Muscle layer of colon (tissue), 2 donors: ENCODE results near the gene VPS39.

Source experiments
- H3K27ac ChIP-seq: one replicate; pipeline ENCODE4 v1.7.0; 2013; ENCODE audit warnings: low read depth, mild to moderate bottlenecking, low read length, moderate library complexity
- H3K27me3 ChIP-seq, 2 donors: one replicate each; pipeline ENCODE4 v1.7.0; 2013; ENCODE audit warnings: low read length in 2 of 2, mild to moderate bottlenecking in 2 of 2; ENCODE audit not compliant: insufficient read depth in 2 of 2, control insufficient read depth in 1 of 2
- H3K36me3 ChIP-seq: one replicate; pipeline ENCODE4 v1.7.0; 2013; ENCODE audit warnings: mild to moderate bottlenecking, low read length; ENCODE audit not compliant: insufficient read depth
- H3K4me1 ChIP-seq: one replicate; pipeline ENCODE4 v1.7.0; 2013; ENCODE audit warnings: mild to moderate bottlenecking, low read length; ENCODE audit not compliant: insufficient read depth
- H3K4me3 ChIP-seq, 2 donors: one replicate each; pipeline ENCODE4 v1.7.0; 2013; ENCODE audit warnings: low read length in 2 of 2, low read depth in 1 of 2, mild to moderate bottlenecking in 1 of 2, moderate library complexity in 1 of 2
- H3K9ac ChIP-seq: one replicate; pipeline ENCODE4 v1.7.0; 2013; ENCODE audit warnings: low read length
- H3K9me3 ChIP-seq: one replicate; pipeline ENCODE4 v1.7.0; 2013; ENCODE audit warnings: mild to moderate bottlenecking, low read length
- donor health status: abdominal sarcoma.
- donor health status: Adenocarcinoma of cecum.

The VPS39 gene

GRCh38 chr15:42150219-42150970, 57.7 kb downstream of the VPS39 start:
- H3K36me3 ChIP-seq = no peaks in the 10 kb centered on the region
- no peaks in the 10 kb centered on the region for H3K27me3 ChIP-seq
- no peak overlapping the region for H3K4me3 ChIP-seq
- H3K9me3 ChIP-seq = no peaks in the 10 kb centered on the region
- H3K9ac ChIP-seq = no peak overlapping the region
- H3K4me1 ChIP-seq = no peaks in the 10 kb centered on the region
- no peak overlapping the region for H3K27ac ChIP-seq

DNA sequence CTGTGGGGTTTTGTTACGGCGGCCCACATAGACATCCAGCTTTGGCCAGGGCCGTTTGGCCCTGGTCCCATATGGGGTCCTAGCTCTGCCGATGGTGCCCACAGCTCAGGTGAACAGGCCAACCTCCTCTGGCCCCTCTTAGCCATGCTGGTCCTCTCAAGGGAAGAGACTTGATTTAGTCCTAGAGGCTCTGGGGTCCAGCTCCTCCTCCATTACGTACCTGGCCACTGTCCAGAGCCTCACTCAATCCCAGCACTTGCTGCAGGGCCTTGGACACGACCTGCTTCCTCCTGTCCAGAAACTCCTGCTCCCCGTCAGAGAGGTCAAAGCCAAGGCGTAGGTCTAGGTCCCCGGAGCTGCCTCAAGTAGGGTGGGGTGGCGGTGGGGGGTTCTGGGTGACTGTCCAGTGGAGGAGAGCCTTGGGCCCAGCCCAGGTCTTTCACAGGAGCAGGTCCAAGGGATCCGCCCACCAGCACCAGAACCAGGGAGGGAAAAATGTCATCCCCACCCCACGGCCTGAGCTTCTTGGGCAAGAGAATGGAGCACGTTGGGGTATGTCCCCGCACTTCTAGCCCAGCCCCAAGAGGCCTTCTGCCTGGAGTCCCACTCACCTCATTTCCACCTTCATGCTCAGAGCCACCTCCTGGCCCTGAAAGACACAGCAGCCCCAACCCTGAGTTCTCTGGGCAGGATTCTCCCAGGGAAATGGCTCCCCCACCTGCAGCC, 58.4 kb downstream of the VPS39 start:
- H3K9ac ChIP-seq = no peak overlapping the region
- H3K4me1 ChIP-seq = no peaks in the 10 kb centered on the region
- no peak overlapping the region for H3K27ac ChIP-seq
- H3K36me3 ChIP-seq = no peaks in the 10 kb centered on the region
- H3K4me3 ChIP-seq = no peak overlapping the region
- H3K9me3 ChIP-seq = no peaks in the 10 kb centered on the region
- no peaks in the 10 kb centered on the region for H3K27me3 ChIP-seq

GRCh38 chr15:42148808-42149492, 59.2 kb downstream of the VPS39 start:
- H3K9me3 ChIP-seq = no peaks in the 10 kb centered on the region
- H3K4me1 ChIP-seq = no peaks in the 10 kb centered on the region
- no peak overlapping the region for H3K27ac ChIP-seq
- no peaks in the 10 kb centered on the region for H3K27me3 ChIP-seq
- no peak overlapping the region for H3K4me3 ChIP-seq
- no peaks in the 10 kb centered on the region for H3K36me3 ChIP-seq
- no peak overlapping the region for H3K9ac ChIP-seq

DNA sequence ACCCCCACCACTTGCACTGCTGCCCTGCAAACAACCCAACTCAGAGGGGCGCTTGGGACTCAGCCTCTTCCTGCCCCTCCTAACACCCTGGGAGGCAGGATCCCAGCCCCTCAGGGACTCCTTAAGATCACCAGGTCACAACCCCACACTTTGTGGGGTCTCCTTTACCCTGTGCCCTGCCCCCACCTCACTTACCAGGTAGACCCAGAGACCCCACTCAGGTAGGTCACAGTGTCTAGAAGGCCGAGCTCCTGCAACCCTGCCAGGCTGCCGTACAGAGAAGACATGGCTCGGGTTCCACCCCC, 60.7 kb downstream of the VPS39 start:
- Histone ChIP-seq H3K4me1 (no peaks in the 10 kb centered on the region), H3K4me3 (no peak overlapping the region), H3K27ac (no peak overlapping the region), H3K9me3 (no peaks in the 10 kb centered on the region), H3K27me3 (no peaks in the 10 kb centered on the region), H3K36me3 (no peaks in the 10 kb centered on the region), H3K9ac (no peak overlapping the region)

DNA sequence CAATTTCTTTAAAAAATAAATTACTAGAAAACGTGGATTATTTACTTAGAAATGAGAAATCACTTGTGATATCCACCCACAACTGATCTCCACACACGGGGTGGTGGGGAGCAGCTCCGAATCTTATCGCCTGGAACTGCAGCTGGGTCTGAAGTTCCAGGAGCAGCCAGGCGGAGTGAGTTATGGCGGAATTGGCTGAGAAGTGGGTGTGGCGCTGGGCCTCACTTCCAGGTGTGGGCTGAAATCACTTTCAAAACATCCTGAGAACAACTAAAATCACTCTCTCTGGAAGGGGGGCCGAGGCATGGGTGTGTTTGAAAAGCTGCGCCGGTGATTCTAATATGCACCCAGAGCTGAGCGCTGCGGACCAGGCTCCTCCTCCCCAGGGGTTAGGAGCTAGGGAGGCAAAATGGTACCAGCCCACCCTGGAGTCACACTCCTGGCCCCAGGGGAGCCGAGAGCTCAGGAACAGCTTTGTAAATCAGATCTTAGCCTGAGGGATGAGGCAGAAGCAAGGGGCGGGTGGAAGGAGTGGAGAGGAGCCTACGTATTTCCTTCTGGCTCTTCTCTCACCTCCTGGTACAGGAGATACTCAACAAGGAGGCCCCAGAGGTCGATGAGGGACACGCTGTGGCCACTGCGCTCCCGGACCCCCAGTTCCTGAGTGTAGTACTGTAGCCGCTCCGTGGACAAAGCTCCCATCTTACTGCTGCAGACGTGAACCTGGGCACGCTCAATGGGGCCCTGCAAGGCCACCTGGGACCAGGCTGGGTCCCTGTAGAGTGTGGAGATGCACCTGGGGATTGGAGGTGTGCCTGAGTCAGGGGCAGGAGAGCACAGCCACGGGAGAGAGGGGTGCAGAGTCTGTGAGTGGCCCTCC, 61.3 kb downstream of the VPS39 start:
- Histone ChIP-seq H3K4me1 (no peaks in the 10 kb centered on the region), H3K27ac (no peak overlapping the region), H3K9ac (no peak overlapping the region), H3K9me3 (no peaks in the 10 kb centered on the region), H3K4me3 (no peak overlapping the region), H3K27me3 (no peaks in the 10 kb centered on the region), H3K36me3 (no peaks in the 10 kb centered on the region)

GRCh38 chr15:42145546-42146455, 62.3 kb downstream of the VPS39 start:
- H3K9me3 ChIP-seq = no peaks in the 10 kb centered on the region
- H3K27me3 ChIP-seq = no peaks in the 10 kb centered on the region
- H3K4me1 ChIP-seq = no peaks in the 10 kb centered on the region
- no peak overlapping the region for H3K27ac ChIP-seq
- no peak overlapping the region for H3K9ac ChIP-seq
- H3K4me3 ChIP-seq = no peak overlapping the region
- no peaks in the 10 kb centered on the region for H3K36me3 ChIP-seq

DNA sequence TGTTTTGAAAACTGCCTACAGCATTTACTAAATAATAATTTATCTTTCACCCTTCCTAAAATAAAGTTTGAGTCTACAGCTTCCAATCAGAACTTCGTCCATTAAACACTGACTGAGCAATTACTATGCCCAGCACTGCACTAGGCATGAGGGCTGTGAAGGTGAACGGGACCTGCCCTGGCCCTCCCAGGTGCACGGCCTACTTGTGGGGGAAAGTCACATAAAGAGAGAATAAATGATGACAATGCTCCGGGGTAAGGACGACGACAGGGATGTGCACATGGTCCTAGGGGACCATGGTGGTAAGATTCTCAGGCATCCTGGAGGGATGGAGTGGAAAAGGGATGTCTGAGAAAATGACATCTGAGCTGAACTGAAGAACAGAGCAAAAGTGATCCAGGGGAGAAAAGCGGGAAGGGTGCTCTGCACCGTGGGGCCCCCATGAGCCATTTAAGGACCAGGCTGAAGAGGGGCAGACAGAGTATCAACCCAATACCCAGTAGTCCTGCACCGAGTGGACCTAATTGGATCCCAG, 63.2 kb downstream of the VPS39 start:
- Histone ChIP-seq H3K9ac (no peak overlapping the region), H3K27me3 (no peaks in the 10 kb centered on the region), H3K36me3 (no peaks in the 10 kb centered on the region), H3K9me3 (no peaks in the 10 kb centered on the region), H3K4me3 (no peak overlapping the region), H3K27ac (no peak overlapping the region), H3K4me1 (no peaks in the 10 kb centered on the region)

DNA sequence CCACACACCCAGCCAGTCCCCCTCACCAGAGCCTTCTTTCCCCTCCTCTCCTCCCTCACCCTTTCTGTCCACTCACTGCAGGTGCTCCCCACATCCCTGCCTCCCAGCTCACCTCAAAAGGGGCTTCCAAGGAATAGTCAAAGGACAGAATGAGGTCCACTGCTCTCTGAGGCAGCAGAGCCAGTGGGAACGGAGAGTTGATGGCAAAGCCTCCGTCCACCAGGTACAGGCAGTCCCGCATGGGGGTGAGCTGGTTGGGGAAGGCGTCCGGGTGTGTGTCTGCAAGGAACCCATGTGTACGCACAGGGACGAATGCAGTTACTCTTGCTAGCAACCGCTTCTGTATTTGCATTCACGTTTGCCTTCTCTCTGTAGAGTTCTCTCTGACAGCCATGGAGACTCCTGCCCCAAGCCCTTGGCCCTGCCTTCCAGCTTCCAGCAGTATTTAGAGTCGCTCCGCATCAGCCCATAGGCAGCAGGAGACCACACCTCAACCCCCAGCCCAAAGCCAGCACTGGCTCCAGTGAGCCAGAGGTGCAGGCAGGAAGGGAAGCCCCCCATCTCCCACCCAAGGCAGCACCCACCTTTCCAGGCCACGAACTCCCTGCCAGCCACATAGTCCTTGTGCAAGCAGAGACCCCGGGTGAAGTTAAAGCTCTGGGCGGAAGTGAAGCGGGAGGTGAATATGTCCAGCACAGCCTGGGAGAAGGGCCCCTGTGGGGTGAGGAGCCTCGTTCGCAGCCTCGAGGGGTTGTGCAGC, 64.1 kb downstream of the VPS39 start:
- Histone ChIP-seq H3K4me1 (no peaks in the 10 kb centered on the region), H3K9me3 (no peaks in the 10 kb centered on the region), H3K27me3 (no peaks in the 10 kb centered on the region), H3K36me3 (no peaks in the 10 kb centered on the region), H3K27ac (no peak overlapping the region), H3K9ac (no peak overlapping the region), H3K4me3 (no peak overlapping the region)

GRCh38 chr15:42143356-42143755, 64.7 kb downstream of the VPS39 start:
- no peaks in the 10 kb centered on the region for H3K4me1 ChIP-seq
- no peak overlapping the region for H3K9ac ChIP-seq
- no peaks in the 10 kb centered on the region for H3K36me3 ChIP-seq
- H3K4me3 ChIP-seq = no peak overlapping the region
- no peak overlapping the region for H3K27ac ChIP-seq
- no peaks in the 10 kb centered on the region for H3K9me3 ChIP-seq
- H3K27me3 ChIP-seq = no peaks in the 10 kb centered on the region
